Neural cell (in vitro differentiated cells): ENCODE measurements around the gene ALOX5. TPM values are rescaled to one million over a fixed set of nuclear protein-coding genes. Genes with fewer than 3 reads are reported as not detected.

Source experiments
- H2AFZ ChIP-seq: fragments of 200-600, 300-800 bp; sonication (generic), shearing (Covaris generic); 2 replicates; pipeline ENCODE4 v1.6.0; 2014; ENCODE audit warnings: low read depth, mild to moderate bottlenecking, antibody characterized with exemption, low read length, moderate library complexity
- H3F3A ChIP-seq: fragments of 200-600 bp; shearing (Covaris generic); 2 replicates; pipeline ENCODE4 v1.6.1; 2016; ENCODE audit warnings: mild to moderate bottlenecking, moderate library complexity, mixed read lengths, antibody characterized with exemption, low read length; ENCODE audit not compliant: insufficient read depth, poor library complexity, severe bottlenecking
- H3K27ac ChIP-seq: fragments of 200-600, 300-800 bp; sonication (generic), shearing (Covaris generic); 2 replicates; pipeline ENCODE4 v1.5.1; 2014; ENCODE audit warnings: mild to moderate bottlenecking, low read length, moderate library complexity
- H3K27me3 ChIP-seq: fragments of 300-800, 200-600 bp; sonication (generic), shearing (Covaris generic); 2 replicates; pipeline ENCODE4 v1.6.0; 2014; ENCODE audit warnings: mild to moderate bottlenecking, low read depth, low read length, moderate library complexity; ENCODE audit not compliant: insufficient read depth
- H3K36me3 ChIP-seq: fragments of 300-800, 200-600 bp; sonication (generic), shearing (Covaris generic); 2 replicates; pipeline ENCODE4 v1.5.1; 2014; ENCODE audit warnings: mild to moderate bottlenecking, antibody characterized with exemption, low read length, moderate library complexity; ENCODE audit not compliant: insufficient read depth
- H3K4me2 ChIP-seq: fragments of 300-800, 200-600 bp; sonication (generic), shearing (Covaris generic); 2 replicates; pipeline ENCODE4 v1.6.0; 2014; ENCODE audit warnings: mild to moderate bottlenecking, low read length
- H3K4me3 ChIP-seq: fragments of 300-800, 200-600 bp; sonication (generic), shearing (Covaris generic); 2 replicates; pipeline ENCODE4 v1.5.1; 2014; ENCODE audit warnings: mild to moderate bottlenecking, low read length, moderate library complexity
- H3K79me2 ChIP-seq: fragments of 200-600 bp; shearing (Covaris generic); replicated peaks from 2 replicates; pipeline ENCODE4 v1.6.0; 2014; ENCODE audit warnings: mild to moderate bottlenecking, low read length, moderate library complexity; ENCODE audit not compliant: insufficient read depth
- H3K9ac ChIP-seq: fragments of 300-800, 200-600 bp; sonication (generic), shearing (Covaris generic); 2 replicates; pipeline ENCODE4 v1.6.1; 2016; ENCODE audit warnings: mild to moderate bottlenecking, low read length, mixed read lengths
- H3K9me2 ChIP-seq: fragments of 200-600 bp; shearing (Covaris generic); 2 replicates; pipeline ENCODE4 v1.6.1; 2016; ENCODE audit warnings: mild to moderate bottlenecking, low read length, mixed read lengths; ENCODE audit not compliant: insufficient read depth
- H3K9me3 ChIP-seq: fragments of 200-600, 300-800 bp; sonication (generic), shearing (Covaris generic); 2 replicates; pipeline ENCODE4 v1.6.1; 2016; ENCODE audit warnings: mild to moderate bottlenecking, mixed run types, low read length, moderate library complexity, mixed read lengths
- H4K20me1 ChIP-seq: fragments of 200-600 bp; shearing (Covaris generic); 2 replicates; pipeline ENCODE4 v1.6.1; 2016; ENCODE audit warnings: mild to moderate bottlenecking, mixed run types; ENCODE audit not compliant: insufficient read depth
- CTCF ChIP-seq: fragments of 450-650 bp; IDR thresholded peaks from 2 replicates; pipeline ENCODE4 v1.5.1; 2014; ENCODE audit warnings: antibody characterized with exemption, mild to moderate bottlenecking, moderate library complexity; ENCODE audit not compliant: poor library complexity, severe bottlenecking
- EP300 ChIP-seq: fragments of 450-650 bp; conservative IDR thresholded peaks from 2 replicates; pipeline ENCODE4 v1.6.1; 2014; ENCODE audit warnings: antibody characterized with exemption, mild to moderate bottlenecking, moderate library complexity; ENCODE audit not compliant: poor library complexity, severe bottlenecking
- EZH2 ChIP-seq: fragments of 200-600, 300-800 bp; shearing (Covaris generic), sonication (generic); IDR thresholded peaks from 2 replicates; pipeline ENCODE4 v1.6.1; 2014; ENCODE audit warnings: antibody characterized with exemption, low read length, borderline replicate concordance, mild to moderate bottlenecking; ENCODE audit not compliant: insufficient read depth, poor library complexity, severe bottlenecking
- MXI1 ChIP-seq: fragments of 450-650 bp; conservative IDR thresholded peaks from 2 replicates; pipeline ENCODE4 v1.6.1; 2014; ENCODE audit warnings: antibody characterized with exemption, mild to moderate bottlenecking; ENCODE audit not compliant: poor library complexity, severe bottlenecking
- POLR2AphosphoS5 ChIP-seq: IDR thresholded peaks from 2 replicates; pipeline ENCODE4 v1.6.1; 2012
- RAD21 ChIP-seq: fragments of 450-650 bp; conservative IDR thresholded peaks from 2 replicates; pipeline ENCODE4 v1.6.1; 2014; ENCODE audit warnings: antibody characterized with exemption, mild to moderate bottlenecking, moderate library complexity
- REST ChIP-seq: IDR thresholded peaks from 2 replicates; pipeline ENCODE4 v1.6.1; 2012; ENCODE audit warnings: borderline replicate concordance
- SMC3 ChIP-seq: fragments of 450-650 bp; conservative IDR thresholded peaks from 2 replicates; pipeline ENCODE4 v1.6.1; 2014; ENCODE audit warnings: antibody characterized with exemption, mild to moderate bottlenecking, moderate library complexity; ENCODE audit not compliant: poor library complexity
- TAF1 ChIP-seq: IDR thresholded peaks from 2 replicates; pipeline ENCODE4 v1.6.1; 2012; ENCODE audit warnings: low read depth
- polyA plus RNA-seq: library from polyadenylated mRNA; depleted of rRNA; stranded (reverse); fragments of >200 nt; gene quantifications from 2 replicates; pipeline ENCODE4 v1.2.3, GENCODE V29; 2014

Gene ALOX5
- polyA plus RNA-seq, 1 donor from 2014 or later, result not detected

- Histone ChIP-seq H3K4me2 (no peak overlapping the region), H3F3A (no peaks in the 10 kb centered on the region), H3K9me2 (no peaks in the 10 kb centered on the region), H3K27ac (no peak overlapping the region), H4K20me1 (no peaks in the 10 kb centered on the region), H2AFZ (no peak overlapping the region), H3K9ac (no peak overlapping the region), H3K79me2 (no peaks in the 10 kb centered on the region), H3K4me3 (no peak overlapping the region), H3K9me3 (no peaks in the 10 kb centered on the region), H3K27me3 (no peaks in the 10 kb centered on the region), H3K36me3 (no peaks in the 10 kb centered on the region)
- no peak for TF ChIP-seq REST
- TF ChIP-seq TAF1, result no peak
- TF ChIP-seq MXI1, result no peak
- TF ChIP-seq RAD21, result no peak
- no peak for TF ChIP-seq POLR2AphosphoS5
- TF ChIP-seq SMC3, result no peak
- TF ChIP-seq EP300, result no peak
- no peak for TF ChIP-seq EZH2
- no peak for TF ChIP-seq CTCF
Measured at GRCh38 chr10:45409782-45410181, 35.8 kb downstream of the ALOX5 start.

GRCh38 chr10:45410489-45410806 lies 36.4 kb downstream of the ALOX5 start:
- H2AFZ ChIP-seq, result no peak overlapping the region

More at GRCh38 chr10:45410489-45410806, 36.4 kb downstream of the ALOX5 start:
- no peak overlapping the region for H3K27ac ChIP-seq
- no peaks in the 10 kb centered on the region for H3K9me3 ChIP-seq
- no peak overlapping the region for H3K4me3 ChIP-seq
- TF ChIP-seq RAD21, result no peak
- TF ChIP-seq EZH2, result no peak
- TF ChIP-seq EP300, result no peak
- no peak for TF ChIP-seq POLR2AphosphoS5
- TF ChIP-seq MXI1, result no peak
- no peak for TF ChIP-seq CTCF
- no peaks in the 10 kb centered on the region for H3K36me3 ChIP-seq
- H4K20me1 ChIP-seq, result no peaks in the 10 kb centered on the region
- H3K9me2 ChIP-seq, result no peaks in the 10 kb centered on the region
- H3K4me2 ChIP-seq, result no peak overlapping the region
- no peak overlapping the region for H3K9ac ChIP-seq
- no peaks in the 10 kb centered on the region for H3K79me2 ChIP-seq
- no peaks in the 10 kb centered on the region for H3F3A ChIP-seq
- no peaks in the 10 kb centered on the region for H3K27me3 ChIP-seq
